A673 (cell line): ENCODE results near the gene ATG4B. TPM values are rescaled to one million over a fixed set of nuclear protein-coding genes. Genes with fewer than 3 reads are reported as not detected.

Experiments
- BruUV-seq: library from RNA; stranded (reverse); fragments of 400-500 nt; replicated peaks from 2 replicates; lab custom pipeline; 2021; lab: Mats Ljungman, UMichigan
- CTCF ChIA-PET: fragments of 300-600 bp; sonication (Branson Sonifier 250); formaldehyde crosslinking; loops from one replicate; lab custom pipeline; 2022; ENCODE audit warnings: antibody characterized with exemption; lab: Charles Lee
- POLR2A ChIA-PET: fragments of 300-600 bp; sonication (Branson Sonifier 250); formaldehyde crosslinking; loops from one replicate; lab custom pipeline; 2022; ENCODE audit warnings: antibody characterized with exemption; ENCODE audit not compliant: low non-redundant PET; lab: Charles Lee
- DNase-seq: peaks from one replicate; pipeline ENCODE4 v3.0.0-alpha.2; 2015; ENCODE audit warnings: low spot score
- H3K27ac ChIP-seq: fragments of 200-600 bp; sonication (generic); 2 replicates; pipeline ENCODE4 v1.5.1; 2016; ENCODE audit warnings: mixed run types, low read depth, mild to moderate bottlenecking, mixed read lengths, antibody characterized with exemption, low read length; ENCODE audit not compliant: poor library complexity, severe bottlenecking
- H3K27me3 ChIP-seq: fragments of 200-600 bp; sonication (generic); replicated peaks from 2 replicates; pipeline ENCODE4 v1.6.1; 2017; ENCODE audit warnings: mixed run types, low read depth, mild to moderate bottlenecking, mixed read lengths, antibody characterized with exemption, low read length; ENCODE audit not compliant: insufficient read depth, poor library complexity
- H3K36me3 ChIP-seq: fragments of 200-600 bp; sonication (generic); 2 replicates; pipeline ENCODE4 v1.6.1; 2016; ENCODE audit warnings: mixed run types, mild to moderate bottlenecking, mixed read lengths, antibody characterized with exemption, low read length; ENCODE audit not compliant: insufficient read depth, poor library complexity, severe bottlenecking
- H3K4me1 ChIP-seq: fragments of 200-600 bp; sonication (generic); 2 replicates; pipeline ENCODE4 v1.6.1; 2017; ENCODE audit warnings: mixed run types, mild to moderate bottlenecking, mixed read lengths, antibody characterized with exemption, low read length; ENCODE audit not compliant: insufficient read depth, poor library complexity, severe bottlenecking
- H3K4me3 ChIP-seq: fragments of 200-600 bp; sonication (generic); 2 replicates; pipeline ENCODE4 v1.5.1; 2016; ENCODE audit warnings: low read depth, mixed run types, mild to moderate bottlenecking, mixed read lengths, low read length; ENCODE audit not compliant: poor library complexity, severe bottlenecking
- H3K9me3 ChIP-seq: fragments of 200-600 bp; sonication (generic); 2 replicates; pipeline ENCODE4 v1.6.1; 2016; ENCODE audit warnings: mixed run types, low read depth, mild to moderate bottlenecking, mixed read lengths, antibody characterized with exemption, low read length; ENCODE audit not compliant: poor library complexity, severe bottlenecking
- EZH2 ChIP-seq: fragments of 200-600 bp; sonication (generic); IDR thresholded peaks from 2 replicates; pipeline ENCODE4 v1.6.1; 2017; ENCODE audit warnings: borderline replicate concordance, low read depth, mild to moderate bottlenecking, mixed read lengths, antibody characterized with exemption, low read length; ENCODE audit not compliant: poor library complexity, severe bottlenecking
- intact Hi-C: fragments of 100-400 bp; cut with micrococcal nuclease; formaldehyde crosslinking; loops from one replicate; pipeline ENCODE4 v1.10.0; 2022; ENCODE audit not compliant: unreplicated experiment
- total RNA-seq: library from RNA; stranded (reverse); gene quantifications from 2 replicates; pipeline ENCODE4 v1.2.3, GENCODE V29; 2021
- TF ChIP-seq, protein P1 (sequence below): fragments of 300-800, 200-600 bp; sonication (generic); conservative IDR thresholded peaks from 2 replicates; pipeline ENCODE4 v1.5.1; 2017; ENCODE audit warnings: low read depth, mild to moderate bottlenecking, antibody characterized with exemption, low read length, moderate library complexity, mixed read lengths

The ATG4B gene
- total RNA-seq, 1 experiment from 2014 or later: 102 TPM

DNA sequence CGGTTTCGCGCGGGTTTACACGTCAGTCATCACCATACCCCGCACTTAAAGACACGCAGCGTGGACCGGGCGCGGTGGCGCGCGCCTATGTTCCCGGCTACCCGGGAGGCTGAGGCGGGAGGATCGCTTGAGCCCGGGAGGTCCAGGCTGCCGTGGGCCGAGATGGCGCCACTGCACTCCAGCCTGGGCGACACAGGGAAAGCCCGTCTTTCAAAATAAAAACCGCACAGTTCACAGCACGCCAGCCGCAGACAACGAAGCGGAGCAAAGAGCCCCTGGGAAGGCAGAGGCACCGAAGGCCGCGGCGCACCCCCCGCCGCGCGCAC lies 48.8 kb downstream of the ATG4B start:
- CTCF ChIA-PET: interaction anchor here (1.0 kb wide), 2 partner anchors 15 to 21 kb away, joined by 3 read pairs; partner anchors contain the start of gene ING5
- intact Hi-C loops: loop anchor here (2.0 kb wide), 1 partner anchor 15 kb away; no protein-coding TSS in a partner anchor
- POLR2A ChIA-PET: interaction anchor here (0.6 to 1.3 kb wide), 4 partner anchors 13 to 537 kb away, joined by 5 to 6 read pairs (median 6); partner anchors contain the start of genes ING5 and PASK

DNA sequence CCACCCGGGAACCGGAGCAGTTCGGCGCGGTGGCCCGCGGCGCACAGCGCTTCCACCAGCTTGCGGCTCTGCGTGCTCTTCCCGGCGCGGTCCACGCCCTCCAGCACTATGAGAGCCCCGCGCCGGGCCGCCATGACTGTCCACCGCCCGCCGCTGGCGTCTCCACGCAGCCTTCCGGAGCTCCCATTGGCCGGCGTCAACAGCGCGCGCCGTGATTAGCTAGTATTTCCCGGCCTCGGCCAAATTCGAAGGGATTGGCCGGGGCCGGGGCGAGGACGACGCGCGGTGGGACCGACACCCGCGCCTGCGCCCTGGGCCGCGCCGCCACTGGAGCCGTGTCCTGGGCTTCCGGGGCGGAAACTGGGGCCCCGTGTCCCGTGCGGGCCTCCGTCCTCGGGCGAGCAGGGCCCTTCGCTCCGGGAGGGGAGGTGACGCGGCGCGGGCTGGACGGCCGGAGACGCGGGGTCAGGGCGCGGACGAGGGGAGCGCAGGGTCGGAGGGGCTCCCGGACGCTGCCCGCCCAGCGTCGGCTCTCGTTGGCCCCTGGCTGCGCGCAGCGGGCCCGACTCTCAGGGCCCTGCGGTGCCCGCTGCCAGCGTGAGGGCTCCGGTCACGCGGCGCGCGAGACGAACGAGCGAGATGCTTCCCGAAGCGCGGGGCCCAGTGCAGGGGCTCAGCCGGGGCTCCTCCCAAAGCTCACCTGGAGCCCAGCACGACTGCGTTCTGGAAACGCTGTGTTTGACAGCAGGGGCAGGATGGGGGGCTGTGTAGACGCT lies 49.3 kb downstream of the ATG4B start, which contains the start of gene DTYMK:
Gene DTYMK, minus strand, starts transcription at position 166 of the 776 bp plus-strand sequence. Its CDS starts 32 bp downstream, at position 134.
- BruUV-seq: TSS peak; percentile 60
- ChIA-PET CTCF (interaction anchor here (1.0 kb wide), 2 partner anchors 15 to 22 kb away, joined by 3 read pairs; partner anchors contain the start of gene ING5), POLR2A (interaction anchor here (0.5 to 1.3 kb wide), 6 partner anchors 13 to 537 kb away, joined by 5 to 8 read pairs (median 6); partner anchors contain the start of genes ING5 and PASK)
- no peak for TF ChIP-seq EZH2
- H3K27me3 ChIP-seq: no peaks in the 10 kb centered on the region
- H3K4me3 ChIP-seq: peak within 1 kb of the TSS; percentile 96
- DNase-seq: peak; percentile 99
- intact Hi-C loops: loop anchor here (2.0 kb wide), 1 partner anchor 14 kb away; no protein-coding TSS in a partner anchor
- no peaks in the 10 kb centered on the region for H3K9me3 ChIP-seq
- peak within 1 kb of the TSS; percentile 98 for H3K27ac ChIP-seq
- H3K36me3 ChIP-seq: peaks cover 59% of the 10 kb centered on the region
- H3K4me1 ChIP-seq: peaks cover 11% of the 10 kb centered on the region

More for the DNA sequence above, 48.8 kb downstream of the ATG4B start:
- no peak for DNase-seq
- peak overlapping the region; percentile 96 for H3K4me3 ChIP-seq
- no TSS peak for BruUV-seq
- H3K27me3 ChIP-seq: no peaks in the 10 kb centered on the region
- peak overlapping the region; percentile 98 for H3K27ac ChIP-seq
- peaks cover 11% of the 10 kb centered on the region for H3K4me1 ChIP-seq
- no peaks in the 10 kb centered on the region for H3K9me3 ChIP-seq
- TF ChIP-seq, protein P1, sequence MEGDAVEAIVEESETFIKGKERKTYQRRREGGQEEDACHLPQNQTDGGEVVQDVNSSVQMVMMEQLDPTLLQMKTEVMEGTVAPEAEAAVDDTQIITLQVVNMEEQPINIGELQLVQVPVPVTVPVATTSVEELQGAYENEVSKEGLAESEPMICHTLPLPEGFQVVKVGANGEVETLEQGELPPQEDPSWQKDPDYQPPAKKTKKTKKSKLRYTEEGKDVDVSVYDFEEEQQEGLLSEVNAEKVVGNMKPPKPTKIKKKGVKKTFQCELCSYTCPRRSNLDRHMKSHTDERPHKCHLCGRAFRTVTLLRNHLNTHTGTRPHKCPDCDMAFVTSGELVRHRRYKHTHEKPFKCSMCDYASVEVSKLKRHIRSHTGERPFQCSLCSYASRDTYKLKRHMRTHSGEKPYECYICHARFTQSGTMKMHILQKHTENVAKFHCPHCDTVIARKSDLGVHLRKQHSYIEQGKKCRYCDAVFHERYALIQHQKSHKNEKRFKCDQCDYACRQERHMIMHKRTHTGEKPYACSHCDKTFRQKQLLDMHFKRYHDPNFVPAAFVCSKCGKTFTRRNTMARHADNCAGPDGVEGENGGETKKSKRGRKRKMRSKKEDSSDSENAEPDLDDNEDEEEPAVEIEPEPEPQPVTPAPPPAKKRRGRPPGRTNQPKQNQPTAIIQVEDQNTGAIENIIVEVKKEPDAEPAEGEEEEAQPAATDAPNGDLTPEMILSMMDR: no peak
- TF ChIP-seq EZH2: no peak
- H3K36me3 ChIP-seq: peaks cover 60% of the 10 kb centered on the region

- peaks cover 54% of the 10 kb centered on the region for H3K36me3 ChIP-seq
- H3K4me1 ChIP-seq: peaks cover 11% of the 10 kb centered on the region
- H3K4me3 ChIP-seq: no peak overlapping the region
- no peaks in the 10 kb centered on the region for H3K9me3 ChIP-seq
- H3K27me3 ChIP-seq: no peaks in the 10 kb centered on the region
- no peak overlapping the region for H3K27ac ChIP-seq
- TF ChIP-seq EZH2: no peak
- TF ChIP-seq, protein P1: no peak
- no peak for DNase-seq
- ChIA-PET CTCF (no interaction called here), POLR2A (interaction anchor here (0.6 kb wide), 1 partner anchor 398 kb away, joined by 3 read pairs; no protein-coding TSS in a partner anchor)
- intact Hi-C loops: no loop called here
- BruUV-seq: no TSS peak
Observed at GRCh38 chr2:241689306-241689705, 51.8 kb downstream of the ATG4B start.
